Embryonic facial prominence (tissue), 1 donor: ENCODE data around the gene SMIM1.
"Not testable (repeated sequence)": the region's sequence is repeated elsewhere in the genome, so short reads cannot be mapped to it uniquely, and the experiment has no call there.

Source experiments
- DNase-seq: peaks from one replicate; pipeline ENCODE4 v3.0.0-alpha.2; 2016; ENCODE audit errors: extremely low spot score

The SMIM1 gene

DNA sequence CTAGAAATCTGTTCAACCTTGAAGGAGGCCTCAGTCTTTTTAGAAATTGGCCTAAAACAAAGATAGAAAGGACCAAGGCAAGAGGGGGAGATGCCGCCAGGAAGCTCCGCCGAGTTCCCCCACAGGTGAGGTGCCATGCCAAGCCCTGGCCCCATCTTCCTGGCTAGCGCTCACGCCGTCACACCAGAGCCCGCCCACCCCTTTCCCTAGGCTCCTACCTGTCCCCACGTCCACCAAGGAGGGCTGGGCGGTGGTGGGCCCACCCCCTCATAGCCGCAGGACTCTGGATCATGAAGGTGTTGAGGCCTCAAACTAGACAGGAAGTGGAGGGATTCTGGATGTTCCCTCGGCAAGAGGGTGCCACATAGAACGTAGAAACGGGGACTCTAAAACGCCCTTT, 35.8 kb upstream of the SMIM1 start:
- DNase-seq: no peak

DNA sequence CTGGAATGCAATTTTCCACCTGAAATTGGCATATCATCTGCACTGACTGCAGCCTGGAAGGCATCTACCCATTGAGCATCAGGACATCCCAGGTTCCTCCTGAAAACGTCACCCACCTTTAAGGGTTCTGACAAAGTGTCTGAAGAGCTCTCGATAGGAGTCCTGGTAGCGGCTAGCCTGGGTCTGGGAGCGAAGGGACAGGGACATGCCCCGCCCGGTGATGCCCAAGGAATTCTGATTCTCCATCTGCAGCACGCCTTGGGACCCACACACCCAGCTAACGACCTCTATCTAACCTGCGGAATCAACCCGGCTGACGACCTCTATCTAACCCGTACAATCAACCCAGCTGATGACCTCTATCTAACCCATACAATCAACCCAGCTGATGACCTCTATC, 33.6 kb upstream of the SMIM1 start:
- DNase-seq: no peak

DNA sequence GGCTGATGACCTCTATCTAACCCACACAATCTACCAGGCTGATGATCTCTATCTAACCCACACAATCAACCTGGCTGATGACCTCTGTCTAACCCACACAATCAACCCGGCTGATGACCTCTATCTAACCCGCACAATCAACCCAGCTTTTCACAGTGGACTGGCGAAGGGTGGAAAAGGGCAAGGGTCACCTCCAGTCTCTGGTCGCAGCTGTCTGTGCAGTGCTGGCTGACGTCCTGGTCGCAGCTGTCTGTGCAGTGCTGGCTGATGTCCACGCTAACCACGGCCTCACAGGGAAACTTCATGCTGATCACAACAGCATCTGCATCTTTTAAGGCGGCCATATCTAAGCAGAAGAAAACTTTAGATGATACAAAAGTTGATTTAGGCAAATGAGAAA, 32.5 kb upstream of the SMIM1 start:
- no peak for DNase-seq

DNA sequence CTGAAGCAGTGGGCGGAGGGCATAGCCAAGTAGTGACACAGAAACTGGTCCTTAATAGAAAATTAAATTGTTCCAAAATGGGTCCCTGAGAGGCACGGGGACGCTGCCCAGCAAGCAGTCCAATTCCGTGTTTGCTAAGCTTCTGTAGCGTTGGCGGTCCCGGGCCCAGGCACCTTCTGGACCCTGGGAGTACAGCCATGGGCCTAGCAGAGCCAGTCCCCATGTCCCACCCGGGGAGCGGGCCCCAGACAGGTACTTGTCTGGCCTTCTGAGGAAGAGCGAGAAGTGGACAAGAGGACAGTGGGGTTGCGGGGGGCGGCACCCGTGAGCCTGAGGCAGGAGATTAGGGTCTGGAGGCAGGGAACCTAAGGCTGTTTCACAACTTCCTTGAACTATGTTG, 31.8 kb upstream of the SMIM1 start:
- DNase-seq: no peak

DNA sequence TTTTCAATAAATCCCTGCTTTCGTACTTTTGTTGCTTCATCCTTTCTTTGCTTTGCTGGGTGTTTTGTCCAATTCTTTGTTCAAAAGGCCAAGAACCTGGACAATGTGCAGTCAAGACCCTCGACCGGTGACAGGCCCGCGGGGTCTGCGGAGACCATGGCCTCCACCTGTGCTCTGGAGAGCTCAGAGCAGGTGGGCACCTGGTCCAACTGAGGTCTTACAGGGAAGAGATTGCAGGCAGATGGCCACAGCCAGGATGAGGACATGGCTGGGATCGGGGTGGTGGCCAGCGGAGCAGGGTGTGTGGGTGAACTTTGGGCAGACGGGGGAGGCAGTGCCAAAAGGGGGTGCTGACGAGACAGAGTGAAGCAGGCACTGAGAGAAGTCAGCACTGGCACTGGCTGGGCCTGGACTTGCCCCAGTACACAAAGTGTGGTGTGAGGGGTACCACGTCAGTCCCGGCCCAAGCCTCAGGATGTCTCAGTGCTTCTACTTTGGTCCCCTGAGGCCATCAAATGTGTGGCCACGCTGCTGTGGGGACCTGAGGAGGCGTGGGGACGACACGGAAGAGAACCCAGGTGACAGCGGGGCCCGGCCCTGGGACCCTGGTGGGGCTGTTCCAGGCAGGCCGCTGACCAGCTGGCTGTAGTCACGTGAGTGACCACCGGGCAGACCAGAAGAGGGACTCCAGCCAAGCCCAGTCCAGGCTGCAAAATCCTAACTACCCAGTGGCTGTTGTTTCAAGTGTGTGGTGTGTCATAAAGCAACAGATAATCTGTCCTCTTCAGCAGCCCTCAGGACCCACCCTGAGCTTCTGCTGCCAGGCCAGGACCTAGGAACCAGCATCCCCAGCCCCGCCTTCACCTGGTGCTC, 30.7 kb upstream of the SMIM1 start:
- no peak for DNase-seq

DNA sequence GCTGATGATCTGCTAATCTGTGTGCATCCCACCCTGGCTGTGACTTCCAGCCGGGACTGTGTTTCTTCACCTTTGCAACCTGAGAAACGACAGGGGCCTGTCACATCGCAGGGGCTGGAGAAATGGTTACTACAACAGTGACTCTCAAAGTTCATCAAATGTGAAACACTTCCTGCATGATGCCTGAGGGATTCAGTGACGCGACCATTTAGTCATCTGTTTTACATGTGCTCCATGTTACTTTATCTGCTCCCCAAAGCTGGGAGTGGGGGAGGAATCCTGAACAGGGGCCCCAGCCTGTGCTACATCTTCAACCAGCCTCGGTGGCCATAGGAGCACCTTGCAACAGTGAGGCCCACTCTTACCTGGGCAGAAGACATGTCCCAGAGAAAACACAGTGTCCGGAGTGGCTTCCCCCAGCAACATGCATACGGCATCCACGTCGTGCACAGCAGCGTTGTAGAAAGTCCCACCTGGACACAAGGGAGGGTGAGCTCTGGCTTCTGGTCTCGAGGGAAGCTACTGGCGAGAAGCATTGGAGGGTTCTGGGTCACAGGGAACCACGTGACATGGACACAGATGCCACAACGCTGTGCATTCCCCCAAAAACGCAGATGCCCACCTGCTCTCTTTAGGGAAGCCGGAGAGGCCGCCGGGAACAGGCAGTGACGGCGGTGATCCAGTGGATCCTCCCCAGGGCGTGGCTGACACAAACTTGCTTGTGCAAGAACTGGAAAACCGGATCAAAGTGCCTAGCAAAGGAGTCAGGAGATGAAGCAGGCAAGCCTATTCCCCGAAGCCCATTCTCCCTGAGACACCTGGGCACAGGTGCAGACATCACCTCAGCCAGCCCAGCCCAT, 29.9 kb upstream of the SMIM1 start:
- DNase-seq: no peak

DNA sequence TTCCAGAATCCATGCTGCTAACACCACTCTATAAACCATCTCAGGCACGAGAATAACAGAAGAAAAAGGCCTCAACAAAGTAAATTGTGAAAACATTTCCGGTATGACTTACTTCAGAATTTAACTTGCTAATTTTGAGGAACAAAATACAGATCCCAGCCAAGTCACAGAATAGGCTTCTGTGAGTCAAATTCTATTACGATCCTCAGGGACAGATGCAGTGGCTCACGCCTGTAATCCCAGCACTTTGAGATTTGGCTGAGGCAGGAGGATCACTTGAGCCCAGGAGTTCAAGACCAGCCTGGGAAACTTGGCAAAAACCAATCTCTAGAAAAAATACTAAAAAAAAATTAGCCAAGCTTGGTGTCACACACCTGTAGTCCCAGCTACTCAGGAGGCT, 29.1 kb upstream of the SMIM1 start:
- no peak for DNase-seq

DNA sequence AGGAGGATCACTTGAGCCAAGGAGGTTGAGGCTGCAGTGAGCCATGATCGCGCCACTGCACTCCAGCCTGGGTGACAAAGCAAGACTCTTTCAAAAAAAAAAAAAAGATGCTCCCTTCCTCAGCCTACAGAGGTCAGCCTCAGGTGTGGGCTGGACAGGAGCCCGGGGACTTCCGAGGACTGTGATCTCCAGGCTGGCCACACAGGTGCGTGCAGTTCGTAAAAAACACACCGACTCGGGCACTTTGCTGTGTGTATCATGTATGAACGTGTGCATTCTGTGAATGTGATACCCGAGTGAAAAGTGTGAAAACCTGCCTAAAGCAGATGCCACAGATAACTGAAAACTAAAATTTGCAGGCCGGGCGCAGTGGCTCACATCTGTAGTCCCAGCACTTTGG, 28.7 kb upstream of the SMIM1 start:
- no peak for DNase-seq

DNA sequence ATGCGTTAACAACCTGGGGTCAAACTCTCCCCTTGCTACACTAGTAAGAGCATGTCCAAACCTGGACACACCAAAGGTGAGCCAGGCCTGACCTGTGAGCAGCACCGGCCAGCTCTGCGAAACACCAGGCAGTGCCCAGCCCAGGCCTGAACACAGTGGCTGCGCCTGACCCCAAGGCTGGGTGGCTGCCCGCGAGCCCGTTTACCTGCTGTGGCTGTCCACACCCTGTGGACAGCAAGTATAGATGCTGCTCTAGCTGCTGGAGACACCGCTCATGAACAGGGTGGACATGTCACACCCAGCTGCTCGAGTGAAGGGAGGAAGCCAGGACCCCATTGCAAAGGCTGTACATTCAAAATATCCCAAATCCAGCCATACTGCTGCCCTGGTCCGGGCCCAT, 27.9 kb upstream of the SMIM1 start:
- DNase-seq: no peak

DNA sequence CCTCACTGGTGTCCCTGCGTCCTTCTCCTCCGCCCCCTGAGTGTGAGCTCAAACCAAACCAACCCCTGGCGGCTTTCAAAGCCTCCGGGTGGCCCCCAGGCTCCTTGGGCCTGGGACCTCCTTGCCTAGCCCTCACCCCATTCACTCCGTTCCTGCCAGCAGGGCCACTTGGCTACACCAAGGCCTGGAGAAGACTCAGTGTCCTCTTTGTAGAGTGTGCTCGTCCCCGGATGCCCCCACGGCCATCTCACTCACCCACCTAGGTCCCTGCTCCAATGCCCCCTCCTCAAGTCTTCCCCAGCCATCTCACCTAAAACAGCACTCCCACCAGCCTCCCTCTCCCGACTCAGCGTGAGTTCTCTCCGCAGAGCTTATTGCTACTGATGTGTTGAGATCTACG, 27.5 kb upstream of the SMIM1 start:
- no peak for DNase-seq

DNA sequence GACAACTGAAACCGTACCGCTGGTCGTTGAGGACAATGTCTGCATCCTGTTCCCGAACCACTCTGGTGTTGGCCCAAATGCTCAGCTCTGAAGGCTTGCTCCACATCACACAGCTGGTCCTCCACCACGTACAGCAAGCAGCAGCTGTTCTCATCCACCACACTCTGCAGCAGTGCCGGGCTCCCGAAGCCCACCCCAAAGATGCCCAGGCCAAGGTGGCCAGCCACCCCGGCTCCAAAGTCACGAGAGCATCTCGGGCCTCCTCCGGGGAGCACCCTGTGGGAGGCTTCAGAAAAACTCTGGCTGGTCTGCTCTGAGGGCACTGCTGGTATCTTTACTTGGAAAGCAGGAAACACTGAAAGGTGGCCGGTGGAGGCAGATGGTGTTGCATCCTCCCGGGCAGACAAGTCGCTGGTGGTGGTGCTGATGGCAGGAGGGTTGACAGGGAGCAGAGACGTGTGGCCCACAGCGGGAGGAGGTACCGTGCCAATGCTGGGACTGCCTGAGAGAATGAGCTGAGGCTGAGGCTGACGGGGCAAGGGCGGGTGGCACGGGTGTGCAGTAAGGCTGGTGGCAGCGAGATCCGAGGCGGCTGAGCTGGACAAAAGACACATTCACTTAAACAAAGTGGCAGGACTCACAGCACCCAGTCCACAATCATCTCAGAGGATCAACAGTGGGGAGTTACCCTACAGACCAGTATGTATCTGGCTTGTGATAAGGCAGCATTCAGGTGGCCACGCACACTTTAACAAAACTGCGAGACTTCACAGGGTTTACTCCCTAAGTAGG, 26.8 kb upstream of the SMIM1 start:
- no peak for DNase-seq

DNA sequence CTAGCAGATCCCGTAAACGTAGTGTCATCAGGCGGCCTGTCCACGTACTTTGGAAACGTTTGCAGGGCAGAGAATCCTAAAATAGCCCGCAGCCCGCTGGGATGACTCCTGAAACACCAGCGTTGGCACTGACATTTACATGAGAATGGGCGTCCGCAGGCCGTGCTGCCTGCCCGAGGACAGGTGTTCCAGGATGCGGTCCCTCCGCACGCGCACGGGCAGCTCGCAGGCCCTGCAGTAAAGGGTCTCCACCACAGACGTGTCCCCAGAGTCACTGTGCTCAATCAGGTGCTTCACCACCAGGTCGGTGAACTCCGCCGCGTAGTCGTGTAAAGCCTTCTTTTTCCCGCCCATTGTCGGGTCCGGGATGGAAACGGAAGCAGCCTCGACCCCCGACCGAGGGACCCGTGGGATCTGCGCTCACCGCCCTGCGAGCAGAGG, 26.1 kb upstream of the SMIM1 start:
- no peak for DNase-seq

DNA sequence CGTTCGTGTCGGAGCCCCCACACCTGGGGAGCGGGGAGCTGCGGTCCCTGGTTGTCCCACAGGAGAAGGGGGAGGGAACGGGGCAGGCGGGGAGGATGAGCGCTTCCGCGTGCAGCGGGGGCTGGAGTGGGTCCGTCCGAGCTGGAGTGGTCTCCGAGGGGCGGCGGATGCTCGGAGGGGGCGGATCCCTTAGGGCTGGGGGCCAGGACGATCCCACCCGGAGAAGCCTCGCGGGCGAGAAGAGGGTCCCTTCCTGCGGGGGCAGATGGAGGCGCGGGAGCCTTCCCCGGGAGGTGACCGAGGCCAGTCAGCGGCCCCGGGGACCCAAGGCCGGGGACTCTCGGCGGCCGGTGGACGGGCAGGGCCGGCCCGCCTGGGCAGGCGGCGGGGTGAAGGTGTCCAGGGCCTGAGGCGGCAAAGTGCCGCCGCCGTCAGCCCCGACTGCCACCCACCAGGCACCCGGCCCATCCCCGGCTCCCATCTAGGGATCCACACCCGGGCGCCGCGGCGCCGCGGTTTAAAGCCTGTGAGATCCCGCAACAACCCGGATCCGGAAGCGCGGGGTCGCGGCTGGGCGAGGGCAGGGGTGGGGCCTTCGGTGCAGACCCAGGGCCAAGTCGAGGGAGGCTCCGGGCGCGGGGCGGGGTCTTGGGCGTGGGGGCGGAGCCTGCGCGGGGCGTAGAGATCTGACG, 25.6 kb upstream of the SMIM1 start:
- no peak for DNase-seq

DNA sequence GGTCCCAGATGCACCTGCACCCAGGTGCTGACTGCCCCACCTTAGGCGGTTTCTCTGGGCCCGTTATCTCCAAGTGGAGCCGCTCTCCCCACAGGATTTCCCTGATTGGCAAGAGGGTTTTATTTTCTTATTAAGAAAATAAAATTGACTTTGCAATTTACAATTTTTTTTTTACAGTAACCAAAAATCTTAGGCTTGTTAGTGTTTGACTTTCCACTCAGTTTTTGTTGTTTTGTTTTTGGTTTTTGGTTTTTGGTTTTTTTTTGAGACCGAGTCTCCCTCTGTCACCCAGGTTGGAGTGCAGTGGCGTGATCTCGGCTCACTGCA, 25.1 kb upstream of the SMIM1 start:
- DNase-seq: no peak

DNA sequence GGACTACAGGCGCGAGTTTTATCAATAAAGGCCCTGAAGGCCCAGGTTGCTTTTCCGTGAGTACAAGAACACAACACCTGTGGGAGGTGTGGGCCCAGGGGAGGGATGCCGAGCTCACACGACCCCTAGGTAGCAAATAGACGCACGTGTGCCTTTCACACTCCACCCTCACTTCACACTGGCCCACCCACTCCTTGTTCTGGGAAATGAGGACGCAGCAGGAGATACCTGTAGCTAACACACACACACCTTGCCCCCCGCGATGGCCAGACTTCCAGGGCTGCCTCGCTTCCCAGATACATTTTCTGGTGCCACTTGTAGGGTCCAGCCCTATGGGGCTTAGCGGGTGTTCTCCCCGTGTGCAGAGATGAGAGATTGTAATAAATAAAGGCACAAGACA, 24.6 kb upstream of the SMIM1 start:
- DNase-seq: no peak

DNA sequence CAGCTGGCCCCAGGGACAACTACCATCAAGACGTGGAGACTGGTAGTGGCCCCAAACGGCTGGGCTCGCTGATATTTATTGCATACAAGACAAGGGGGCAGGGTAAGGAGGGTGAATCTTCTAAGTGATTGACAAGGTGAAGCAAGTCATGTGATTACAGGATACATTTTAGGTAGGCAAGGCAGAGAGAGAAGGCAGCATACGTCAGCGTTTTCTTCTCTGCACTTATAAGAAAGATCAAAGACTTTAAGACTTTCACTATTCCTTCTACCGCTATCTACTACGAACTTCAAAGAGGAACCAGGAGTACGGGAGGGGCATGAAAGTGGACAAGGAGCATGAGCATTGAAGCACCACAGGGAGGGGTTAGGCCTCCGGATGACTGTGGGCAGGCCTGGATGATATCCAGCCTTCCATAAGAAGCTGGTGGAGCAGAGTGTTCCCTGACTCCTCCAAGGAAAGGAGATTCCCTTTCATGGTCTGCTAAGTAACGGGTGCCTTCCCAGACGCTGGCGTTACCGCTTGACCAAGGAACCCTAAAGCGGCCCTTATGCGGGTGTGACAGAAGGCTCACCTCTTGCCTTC, 24.1 kb upstream of the SMIM1 start:
- DNase-seq: not testable (repeated sequence)

DNA sequence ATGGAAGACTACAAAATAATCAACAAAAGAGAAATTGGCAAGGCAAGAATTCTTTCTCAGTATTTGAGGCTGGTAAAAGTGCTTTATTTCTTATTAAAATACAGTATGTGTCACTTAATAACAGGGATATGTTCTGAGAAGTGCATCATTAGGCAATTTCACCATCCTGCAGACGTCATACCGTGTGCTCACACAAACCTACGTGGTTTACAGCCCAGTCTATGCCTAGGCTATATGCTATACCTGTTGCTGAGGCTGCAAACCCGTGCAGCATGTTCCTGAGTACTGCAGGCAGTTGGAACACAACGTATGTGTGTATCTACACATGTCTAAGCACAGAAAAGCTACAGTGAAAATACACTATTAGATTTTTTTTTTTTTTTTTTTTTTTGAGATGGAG, 23.0 kb upstream of the SMIM1 start:
- no peak for DNase-seq

DNA sequence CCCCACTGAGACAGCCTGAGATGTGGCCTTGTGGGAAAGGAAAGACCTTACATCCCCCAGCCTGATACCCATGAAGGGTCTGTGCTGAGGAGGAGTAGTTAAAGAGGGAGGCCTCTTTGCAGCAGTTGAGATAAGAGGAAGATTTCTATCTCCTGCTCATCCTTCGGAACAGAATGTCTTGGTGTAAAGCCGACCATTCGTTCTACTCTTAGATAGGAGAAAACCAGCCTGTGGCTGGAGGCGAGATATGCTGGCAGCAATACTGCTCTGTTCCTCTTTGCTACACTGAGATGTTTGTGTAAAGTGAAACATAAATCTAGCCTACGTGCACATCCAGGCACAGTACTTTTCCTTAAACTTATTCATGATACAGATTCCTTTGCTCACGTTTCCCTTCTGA, 21.8 kb upstream of the SMIM1 start:
- DNase-seq: no peak

DNA sequence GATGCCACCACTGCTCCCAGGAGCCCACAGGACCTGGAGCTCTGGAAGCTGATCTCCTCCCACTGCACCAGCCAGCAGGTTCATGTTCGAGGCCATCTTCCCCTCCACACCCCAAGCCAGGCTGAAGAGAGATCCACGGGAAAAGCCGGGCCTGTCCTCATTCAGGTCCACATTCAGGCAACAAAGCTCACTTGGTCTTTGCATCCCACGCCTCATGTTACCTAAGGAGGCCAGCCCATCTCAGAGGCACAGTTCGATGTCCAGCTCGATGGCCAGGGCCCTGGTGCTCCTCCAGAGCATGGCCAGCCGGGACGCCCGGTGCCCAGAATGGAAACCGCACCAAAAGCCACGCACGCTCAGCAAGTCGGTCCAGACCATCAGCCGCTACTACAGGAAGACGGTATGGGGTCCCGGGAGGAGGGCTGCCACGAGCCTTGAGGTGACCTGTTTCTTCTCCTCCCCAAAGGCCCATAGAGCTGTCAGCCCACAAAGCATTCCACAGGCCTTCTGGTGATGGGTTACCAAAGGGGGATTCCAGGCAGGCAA, 20.1 kb upstream of the SMIM1 start, which contains the start of gene CCDC27:
Gene CCDC27 (plus strand): TSS at position 51 of the 546 bp plus-strand sequence. CDS start 32 bp downstream, at position 83.
- no peak for DNase-seq

DNA sequence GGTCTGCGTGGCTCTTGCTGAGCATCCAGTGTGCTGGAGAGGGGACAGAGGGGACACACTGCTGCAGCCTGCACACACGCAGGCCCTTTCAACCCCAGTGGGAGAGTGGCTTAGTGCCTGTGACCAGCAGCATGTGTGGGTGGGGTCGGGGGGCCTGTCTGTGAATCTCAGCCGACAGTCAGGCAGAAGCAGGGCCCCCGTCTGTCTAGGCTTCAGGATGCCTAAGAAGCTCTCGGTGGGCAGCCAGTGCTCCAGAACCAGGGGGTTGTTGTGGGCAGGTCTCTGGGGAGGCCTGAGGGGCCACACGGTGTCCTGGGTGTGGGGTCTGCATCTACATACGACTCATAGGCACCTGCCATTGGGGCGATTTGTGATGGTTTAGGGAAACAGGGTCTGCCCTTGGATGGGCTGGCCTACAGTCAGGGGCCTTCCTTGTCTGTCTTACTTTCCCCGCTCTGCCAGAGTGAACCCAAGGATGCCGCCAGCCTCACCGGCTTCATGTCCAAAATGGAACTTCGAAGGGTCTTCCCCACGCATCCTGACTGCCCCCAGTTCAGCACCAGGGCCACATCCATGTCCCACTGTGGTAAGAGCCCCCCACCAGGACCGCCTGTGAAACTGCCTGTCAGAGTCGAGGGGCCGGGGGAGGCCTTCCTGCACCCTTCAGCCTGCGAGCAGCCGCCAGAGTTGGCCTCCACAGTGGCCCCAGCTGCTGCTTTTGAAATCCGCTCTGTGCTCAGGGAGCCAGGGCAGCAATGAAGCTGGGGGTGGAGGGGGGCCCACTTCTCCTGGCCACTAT, 18.7 kb upstream of the SMIM1 start:
- DNase-seq: no peak
